GM12878 (cell line): Measurements from ENCODE around the gene ARAP2. TPM values are rescaled to one million over a fixed set of nuclear protein-coding genes. Genes with fewer than 3 reads are reported as not detected.

ENCODE experiments used
- ATAC-seq: fragments of 200-7000 bp; cut with Tn5 transposase; 3 replicates; pipeline ENCODE4 v1.9.1; 2020; ENCODE audit warnings: mild to moderate bottlenecking, moderate library complexity
- BruUV-seq: library from RNA; stranded (reverse); fragments of 400-500 nt; replicated peaks from 2 replicates; lab custom pipeline; 2021; lab: Mats Ljungman, UMichigan
- CTCF ChIA-PET: fragments of 300-600 bp; sonication (Branson Sonifier 250); formaldehyde crosslinking; extraction: SDS; loops from one replicate; lab custom pipeline; 2021; ENCODE audit warnings: inconsistent platforms; lab: Yijun Ruan, JAX
- POLR2A ChIA-PET: fragments of 350-600 bp; formaldehyde crosslinking; extraction: SDS; loops from one replicate; lab custom pipeline; 2021; ENCODE audit warnings: inconsistent platforms; lab: Charles Lee
- RAD21 ChIA-PET: fragments of 300-600 bp; sonication (Branson Sonifier 250); formaldehyde crosslinking; loops from one replicate; lab custom pipeline; 2023; ENCODE audit warnings: antibody characterized with exemption; ENCODE audit not compliant: unreplicated experiment; lab: Charles Lee
- SMC1A ChIA-PET: fragments of 300-600 bp; sonication (Branson Sonifier 250); formaldehyde crosslinking; loops from one replicate; lab custom pipeline; 2023; ENCODE audit not compliant: unreplicated experiment, uncharacterized antibody; lab: Charles Lee
- DNase-seq: peaks from one replicate; pipeline ENCODE4 v3.0.0-alpha.2; 2011; ENCODE audit warnings: low read depth, low spot score
- FAIRE-seq: peaks from 3 replicates; lab custom pipeline; 2011; peaks lifted over from hg19 to GRCh38; lab: Jason Lieb, UNC
- H2AFZ ChIP-seq: 2 replicates; pipeline ENCODE4 v1.6.0; 2011; ENCODE audit warnings: low read depth, low read length, control low read depth; ENCODE audit not compliant: control insufficient read depth
- H3K27ac ChIP-seq: 2 replicates; pipeline ENCODE4 v1.5.1; 2011; ENCODE audit warnings: control low read depth; ENCODE audit not compliant: control insufficient read depth, insufficient read depth
- H3K27me3 ChIP-seq, 2 experiments: replicated peaks in 1 of 2; 2 replicates each; pipeline versions ENCODE4 v1.6.0 to v1.6.1; 2011; ENCODE audit warnings: low read length in 1 of 2; ENCODE audit not compliant: control insufficient read depth in 2 of 2, insufficient read depth in 2 of 2
- H3K36me3 ChIP-seq, 2 experiments: 2 replicates each; pipeline ENCODE4 v1.5.1; 2011; ENCODE audit warnings: low read length in 1 of 2; ENCODE audit not compliant: control insufficient read depth in 2 of 2, insufficient read depth in 2 of 2
- H3K4me1 ChIP-seq: 2 replicates; pipeline ENCODE4 v1.6.1; 2011; ENCODE audit warnings: mild to moderate bottlenecking, low read length, moderate library complexity, mixed read lengths; ENCODE audit not compliant: control insufficient read depth, insufficient read depth
- H3K4me2 ChIP-seq: 2 replicates; pipeline ENCODE4 v1.6.0; 2011; ENCODE audit warnings: control low read depth; ENCODE audit not compliant: control insufficient read depth, insufficient read depth
- H3K4me3 ChIP-seq: fragments of 200-600 bp; sonication (generic); 2 replicates; pipeline ENCODE4 v1.5.1; 2016
- H3K79me2 ChIP-seq: 2 replicates; pipeline ENCODE4 v1.6.0; 2011; ENCODE audit warnings: low read length; ENCODE audit not compliant: control insufficient read depth, insufficient read depth
- H3K9ac ChIP-seq: 2 replicates; pipeline ENCODE4 v1.8.0; 2011; ENCODE audit warnings: low read length, control low read depth, mixed read lengths; ENCODE audit not compliant: control insufficient read depth, insufficient read depth
- H3K9me3 ChIP-seq: replicated peaks from 3 replicates; pipeline ENCODE4 v1.5.1; 2011; ENCODE audit warnings: mild to moderate bottlenecking, low read length; ENCODE audit not compliant: control insufficient read depth, insufficient read depth
- H4K20me1 ChIP-seq: 2 replicates; pipeline ENCODE4 v1.6.0; 2011; ENCODE audit not compliant: control insufficient read depth, insufficient read depth
- BACH1 ChIP-seq: fragments of 450-650 bp; IDR thresholded peaks from 2 replicates; pipeline ENCODE4 v1.6.1; 2017; ENCODE audit warnings: mild to moderate bottlenecking, borderline replicate concordance
- E2F8 ChIP-seq: fragments of 450-650 bp; IDR thresholded peaks from 2 replicates; pipeline ENCODE4 v1.6.1; 2018; ENCODE audit warnings: mild to moderate bottlenecking, low read depth, moderate library complexity; ENCODE audit not compliant: partially characterized antibody
- PAX8 ChIP-seq: fragments of 450-650 bp; IDR thresholded peaks from 2 replicates; pipeline ENCODE4 v1.6.1; 2017; ENCODE audit warnings: mild to moderate bottlenecking, moderate library complexity
- RUNX3 ChIP-seq: IDR thresholded peaks from 2 replicates; pipeline ENCODE4 v1.6.1; 2012; ENCODE audit warnings: low read length, inconsistent platforms
- SMAD5 ChIP-seq: IDR thresholded peaks from 2 replicates; pipeline ENCODE4 v1.6.1; 2016; ENCODE audit warnings: antibody characterized with exemption, low read depth
- SMARCA5 ChIP-seq: fragments of 450-650 bp; IDR thresholded peaks from 2 replicates; pipeline ENCODE4 v1.6.1; 2017; ENCODE audit warnings: mild to moderate bottlenecking
- YBX1 ChIP-seq: fragments of 450-650 bp; IDR thresholded peaks from 2 replicates; pipeline ENCODE4 v1.6.1; 2016; ENCODE audit warnings: antibody characterized with exemption
- ZBTB33 ChIP-seq: fragments of 450-650 bp; IDR thresholded peaks from 2 replicates; pipeline ENCODE4 v1.6.1; 2017; ENCODE audit warnings: mild to moderate bottlenecking
- WGBS: methylation state at CpG from one replicate; pipeline ENCODE4 v1.1.6; 2016; ENCODE audit warnings: low lambda C conversion rate; ENCODE audit not compliant: insufficient replicate concordance, insufficient coverage; ENCODE audit errors: missing lambda C conversion rate; 5-methylcytosine and 5-hydroxymethylcytosine counted together
- in situ Hi-C: fragments of 300-500 bp; cut with MboI; formaldehyde crosslinking; loops from 9 replicates; pipeline ENCODE4 v1.14.3; 2018; ENCODE audit warnings: mixed read lengths
- intact Hi-C: fragments of 100-400 bp; cut with micrococcal nuclease; formaldehyde crosslinking; loops from one replicate; pipeline ENCODE4 v1.14.2; 2022; ENCODE audit not compliant: unreplicated experiment
- polyA plus RNA-seq, 11 experiments: library from polyadenylated mRNA; depleted of rRNA in 4 of 11; unstranded in 6 of 11; stranded (reverse) in 5 of 11; fragments of >200 nt; fragmentation: Nextera tagmentation in 4 of 11; fragmentation: Illumina TruSeq in 1 of 11; extraction: Ambion mirVana in 4 of 11; extraction: Trizol in 1 of 11; gene quantifications; 1 replicate in 1 of 11; 2 replicates in 10 of 11; pipeline versions ENCODE4 v1.2.1 to v1.2.3, GENCODE V29; 2011 to 2016; ENCODE audit warnings: inconsistent platforms in 2 of 11, missing spikeins in 2 of 11, low read depth in 1 of 11
- total RNA-seq, 4 experiments: library from RNA; depleted of rRNA in 3 of 4; stranded (reverse); fragments of >200 nt in 3 of 4; fragmentation: Illumina TruSeq in 1 of 4; extraction: Trizol in 1 of 4; gene quantifications; 2 replicates each; pipeline versions ENCODE4 v1.2.1 to v1.2.3, GENCODE V29; 2013 to 2021

Gene ARAP2
- total and polyA plus RNA-seq, 10 of the 15 experiments (the other 5 are each of a cell fraction or from before 2014, with no cell fraction given): 5.4 to 36.1 (median 12.2) TPM

GRCh38 chr4:36054694-36055422 lies 189.5 kb downstream of the ARAP2 start:
- SMC1A ChIA-PET: interaction anchor here (0.7 to 1.5 kb wide), 3 partner anchors 11 to 198 kb away, joined by 3 to 5 read pairs (median 4); no protein-coding TSS in a partner anchor
- ATAC-seq (no peak), FAIRE-seq (no peak), DNase-seq (no peak)
- no peak overlapping the region for H3K9ac ChIP-seq
- H4K20me1 ChIP-seq: no peaks in the 10 kb centered on the region
- no peak overlapping the region for H3K4me3 ChIP-seq
- H3K79me2 ChIP-seq: no peaks in the 10 kb centered on the region
- no peaks in the 10 kb centered on the region for H3K4me1 ChIP-seq
- TF ChIP-seq ZBTB33 (no peak), BACH1 (no peak), E2F8 (no peak), RUNX3 (no peak), SMAD5 (no peak), SMARCA5 (no peak), YBX1 (no peak), PAX8 (no peak)
- in situ Hi-C loops (no loop called here), intact Hi-C loops (no loop called here)
- H3K27ac ChIP-seq: no peak overlapping the region
- H3K9me3 ChIP-seq: no peaks in the 10 kb centered on the region
- RAD21 ChIA-PET: no interaction called here
- H2AFZ ChIP-seq: no peak overlapping the region
- H3K27me3 ChIP-seq: no peaks in the 10 kb centered on the region
- CTCF ChIA-PET: no interaction called here
- no peak overlapping the region for H3K4me2 ChIP-seq
- 85% methylated on average over 5 of the region's 5 CpGs for WGBS
- POLR2A ChIA-PET: no interaction called here
- no TSS peak for BruUV-seq
- H3K36me3 ChIP-seq: no peaks in the 10 kb centered on the region
